ENCODE data around the gene QRICH1.
A peak's percentile ranks its signal among the peaks of the same experiment; 100 is the strongest.

The QRICH1 gene

DNA sequence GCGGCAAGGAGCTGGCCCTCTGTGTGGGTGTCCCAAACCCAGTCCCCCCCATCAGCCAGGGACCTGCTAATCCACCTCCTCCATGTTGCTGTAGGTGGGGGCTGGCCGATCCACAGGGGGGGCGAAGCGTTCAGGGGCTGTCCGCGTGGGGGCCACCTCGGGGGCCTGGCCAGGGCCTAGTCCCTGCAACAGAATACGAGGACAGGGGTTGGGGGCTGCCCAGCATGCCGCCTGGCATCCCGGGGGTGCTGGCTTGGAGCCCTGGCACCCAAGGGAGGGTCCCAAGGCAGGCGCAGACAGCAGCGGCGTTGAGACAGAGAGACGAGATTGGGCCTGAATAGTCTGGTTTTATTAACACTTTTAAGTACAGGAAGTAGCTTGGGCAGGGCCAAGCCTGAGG is 14.5 kb upstream of the QRICH1 start:
- DNase-seq (ENCODE audit: low read depth, low spot score), result no peak
- Histone ChIP-seq H3K36me3 (ENCODE audit: insufficient read depth, low read length) (no peaks in the 10 kb centered on the region; the same call in 1 of the 2 replicates), H3K27ac (no peak overlapping the region), H3K4me3 (no peak overlapping the region), H3K9me3 (ENCODE audit: low read depth, low read length) (no peaks in the 10 kb centered on the region), H3K9ac (ENCODE audit: insufficient read length) (no peak overlapping the region)
- no peak for TF ChIP-seq FOXP2 (optimal IDR thresholded peaks at IDR 0.05; ENCODE audit: control extremely low read depth, extremely low read length, insufficient read depth)
- TF ChIP-seq POLR2AphosphoS5 (IDR thresholded peaks at IDR 0.05; ENCODE audit: borderline replicate concordance, low read depth, low read length), result no peak
- no peak for TF ChIP-seq EZH2 (IDR thresholded peaks at IDR 0.05)

GRCh38 chr3:49104427-49105291 is 10.8 kb upstream of the QRICH1 start, which contains the start of gene QARS1:
Gene QARS1, minus strand, starts transcription at chr3:49104757. Its CDS starts 24 bp downstream, at chr3:49104733.
- Histone ChIP-seq H3K36me3 (ENCODE audit: insufficient read depth, low read length) (peaks cover 21% of the 10 kb centered on the region; the same call in 1 of the 2 replicates), H3K9me3 (ENCODE audit: low read depth, low read length) (no peaks in the 10 kb centered on the region), H3K27ac (peak within 1 kb of the TSS; percentile 57; the same call in 1 of the 2 replicates), H3K9ac (ENCODE audit: insufficient read length) (peak within 1 kb of the TSS; percentile 86), H3K4me3 (peak within 1 kb of the TSS; percentile 88)
- DNase-seq (ENCODE audit: low read depth, low spot score), result no peak
- TF ChIP-seq EZH2 (IDR thresholded peaks at IDR 0.05), result no peak
- no peak for TF ChIP-seq FOXP2 (optimal IDR thresholded peaks at IDR 0.05; ENCODE audit: control extremely low read depth, extremely low read length, insufficient read depth)
- peak; percentile 86 for TF ChIP-seq POLR2AphosphoS5 (IDR thresholded peaks at IDR 0.05; ENCODE audit: borderline replicate concordance, low read depth, low read length)

- peak overlapping the region; percentile 88 for H3K4me3 ChIP-seq
- H3K36me3 ChIP-seq (ENCODE audit: insufficient read depth, low read length), result peaks cover 23% of the 10 kb centered on the region; the same call in 1 of the 2 replicates
- peak overlapping the region; percentile 86 for H3K9ac ChIP-seq (ENCODE audit: insufficient read length)
- TF ChIP-seq EZH2 (IDR thresholded peaks at IDR 0.05) (no peak), FOXP2 (optimal IDR thresholded peaks at IDR 0.05; ENCODE audit: control extremely low read depth, extremely low read length, insufficient read depth) (no peak), POLR2AphosphoS5 (IDR thresholded peaks at IDR 0.05; ENCODE audit: borderline replicate concordance, low read depth, low read length) (no peak)
- no peaks in the 10 kb centered on the region for H3K9me3 ChIP-seq (ENCODE audit: low read depth, low read length)
- DNase-seq (ENCODE audit: low read depth, low spot score), result no peak
- H3K27ac ChIP-seq, result peak overlapping the region; percentile 57; the same call in 1 of the 2 replicates
Measured at GRCh38 chr3:49104052-49104426, 10.2 kb upstream of the QRICH1 start.

DNA sequence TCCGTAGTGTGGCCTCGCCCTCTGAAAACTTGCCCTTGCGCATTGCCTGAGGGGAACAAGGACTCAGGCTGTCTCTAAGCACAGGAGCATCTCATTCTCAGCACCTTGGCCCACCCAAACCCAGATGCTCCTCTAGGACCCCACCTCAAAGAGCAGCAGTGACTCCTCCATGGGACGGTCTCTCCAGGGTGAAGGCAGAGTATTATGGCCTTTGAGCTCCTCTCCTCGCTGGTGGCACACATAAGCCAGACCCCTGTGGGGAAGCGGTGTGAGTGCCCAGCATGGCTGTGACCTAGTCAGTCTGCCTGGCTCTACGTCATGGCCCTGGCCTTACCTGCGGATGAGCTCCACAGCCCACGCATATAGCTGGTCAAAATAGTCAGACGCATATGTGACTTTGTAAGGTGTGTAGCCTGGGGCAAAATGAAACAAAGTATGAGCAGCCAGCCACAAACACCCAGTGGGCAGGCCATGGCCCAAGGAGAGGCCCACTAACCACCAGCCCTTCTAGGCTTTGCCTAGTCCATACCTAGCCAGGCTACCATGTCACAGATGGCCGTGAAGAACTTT is 6.3 kb upstream of the QRICH1 start:
- Histone ChIP-seq H3K27ac (no peak overlapping the region), H3K9ac (ENCODE audit: insufficient read length) (no peak overlapping the region), H3K36me3 (ENCODE audit: insufficient read depth, low read length) (peaks cover 26% of the 10 kb centered on the region; the same call in 1 of the 2 replicates), H3K4me3 (no peak overlapping the region), H3K9me3 (ENCODE audit: low read depth, low read length) (no peaks in the 10 kb centered on the region)
- no peak for DNase-seq (ENCODE audit: low read depth, low spot score)
- TF ChIP-seq FOXP2 (optimal IDR thresholded peaks at IDR 0.05; ENCODE audit: control extremely low read depth, extremely low read length, insufficient read depth), result no peak
- TF ChIP-seq POLR2AphosphoS5 (IDR thresholded peaks at IDR 0.05; ENCODE audit: borderline replicate concordance, low read depth, low read length), result no peak
- TF ChIP-seq EZH2 (IDR thresholded peaks at IDR 0.05), result no peak

GRCh38 chr3:49098910-49099630 is 5.2 kb upstream of the QRICH1 start:
- no peak for TF ChIP-seq FOXP2 (optimal IDR thresholded peaks at IDR 0.05; ENCODE audit: control extremely low read depth, extremely low read length, insufficient read depth)
- no peak for TF ChIP-seq EZH2 (IDR thresholded peaks at IDR 0.05)
- TF ChIP-seq POLR2AphosphoS5 (IDR thresholded peaks at IDR 0.05; ENCODE audit: borderline replicate concordance, low read depth, low read length), result no peak
- no peaks in the 10 kb centered on the region for H3K9me3 ChIP-seq (ENCODE audit: low read depth, low read length)
- H3K27ac ChIP-seq, result no peak overlapping the region
- peaks cover 26% of the 10 kb centered on the region; the same call in 1 of the 2 replicates for H3K36me3 ChIP-seq (ENCODE audit: insufficient read depth, low read length)
- H3K4me3 ChIP-seq, result no peak overlapping the region
- no peak overlapping the region for H3K9ac ChIP-seq (ENCODE audit: insufficient read length)
- DNase-seq (ENCODE audit: low read depth, low spot score), result no peak

GRCh38 chr3:49098429-49098828 is 4.6 kb upstream of the QRICH1 start:
- no peak overlapping the region for H3K9ac ChIP-seq (ENCODE audit: insufficient read length)
- TF ChIP-seq FOXP2 (optimal IDR thresholded peaks at IDR 0.05; ENCODE audit: control extremely low read depth, extremely low read length, insufficient read depth) (no peak), POLR2AphosphoS5 (IDR thresholded peaks at IDR 0.05; ENCODE audit: borderline replicate concordance, low read depth, low read length) (no peak), EZH2 (IDR thresholded peaks at IDR 0.05) (no peak)
- H3K36me3 ChIP-seq (ENCODE audit: insufficient read depth, low read length), result peaks cover 26% of the 10 kb centered on the region; the same call in 1 of the 2 replicates
- H3K27ac ChIP-seq, result no peak overlapping the region
- DNase-seq (ENCODE audit: low read depth, low spot score), result no peak
- H3K4me3 ChIP-seq, result no peak overlapping the region
- H3K9me3 ChIP-seq (ENCODE audit: low read depth, low read length), result no peaks in the 10 kb centered on the region

GRCh38 chr3:49092938-49093852 is 676 bp downstream of the QRICH1 start:
- Histone ChIP-seq H3K27ac (peak overlapping the region; percentile 95), H3K9me3 (ENCODE audit: low read depth, low read length) (no peaks in the 10 kb centered on the region), H3K36me3 (ENCODE audit: insufficient read depth, low read length) (peaks cover 7% of the 10 kb centered on the region; the same call in 1 of the 2 replicates), H3K9ac (ENCODE audit: insufficient read length) (peak overlapping the region; percentile 90), H3K4me3 (peak overlapping the region; percentile 87)
- no peak; the same call in 1 of the 2 replicates for TF ChIP-seq POLR2AphosphoS5 (IDR thresholded peaks at IDR 0.05; ENCODE audit: borderline replicate concordance, low read depth, low read length)
- TF ChIP-seq EZH2 (IDR thresholded peaks at IDR 0.05), result no peak
- TF ChIP-seq FOXP2 (optimal IDR thresholded peaks at IDR 0.05; ENCODE audit: control extremely low read depth, extremely low read length, insufficient read depth), result no peak
- DNase-seq (ENCODE audit: low read depth, low spot score), result no peak

All from SK-N-MC (cell line).